ENCODE data around the gene SEMA6B.

SEMA6B gene

DNA sequence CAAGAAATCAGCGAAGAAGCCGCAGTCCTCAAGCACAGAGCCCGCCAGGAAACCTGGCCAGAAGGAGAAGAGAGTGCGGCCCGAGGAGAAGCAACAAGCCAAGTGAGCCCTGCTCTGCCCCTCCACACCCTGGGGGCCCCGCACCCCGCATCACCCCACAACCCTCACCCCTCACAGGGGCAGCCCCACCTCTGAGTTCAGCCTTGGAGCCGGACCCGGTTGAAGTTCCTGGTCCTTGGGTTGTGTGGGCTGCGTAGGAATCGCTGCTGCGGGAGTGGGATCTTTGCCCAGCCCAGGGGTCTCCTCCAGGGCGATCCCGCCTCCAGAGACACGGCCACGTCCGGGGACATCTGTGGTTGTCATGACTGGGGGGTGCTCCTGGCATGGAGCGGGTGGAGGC, 63.2 kb downstream of the SEMA6B start:
- no peaks in the 10 kb centered on the region for H3K27me3 Mint-ChIP-seq
- no peaks in the 10 kb centered on the region for H3K9me3 Mint-ChIP-seq (ENCODE audit: low read depth)
- H3K4me1 Mint-ChIP-seq (ENCODE audit: low read depth), result no peaks in the 10 kb centered on the region
- H3K27ac Mint-ChIP-seq, result no peak overlapping the region
- no peak overlapping the region for H3K4me3 Mint-ChIP-seq
- H3K36me3 Mint-ChIP-seq, result no peaks in the 10 kb centered on the region

DNA sequence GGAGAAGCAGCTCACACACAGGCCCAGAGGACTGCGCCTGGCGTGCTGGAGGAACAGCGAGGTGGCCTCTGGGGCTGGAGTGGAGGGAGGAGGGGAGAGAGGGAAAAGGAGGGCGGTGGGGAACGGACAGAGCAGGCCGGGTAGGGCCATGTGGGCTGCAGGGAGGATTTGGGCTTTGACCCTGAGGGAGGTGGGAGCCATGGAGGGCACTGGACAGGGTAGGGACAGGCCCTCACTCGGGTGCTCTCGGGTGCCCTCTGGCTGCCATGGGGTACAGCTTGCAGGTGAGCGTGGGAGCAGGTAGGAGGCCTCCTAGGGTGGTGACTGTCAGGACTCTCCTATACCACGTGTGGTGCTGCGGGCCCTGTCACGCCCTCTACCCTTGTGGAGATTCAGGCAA, 64.0 kb downstream of the SEMA6B start:
- Mint-ChIP-seq H3K9me3 (ENCODE audit: low read depth) (no peaks in the 10 kb centered on the region), H3K27ac (no peak overlapping the region), H3K4me1 (ENCODE audit: low read depth) (no peaks in the 10 kb centered on the region), H3K27me3 (no peaks in the 10 kb centered on the region), H3K4me3 (no peak overlapping the region), H3K36me3 (no peaks in the 10 kb centered on the region)

DNA sequence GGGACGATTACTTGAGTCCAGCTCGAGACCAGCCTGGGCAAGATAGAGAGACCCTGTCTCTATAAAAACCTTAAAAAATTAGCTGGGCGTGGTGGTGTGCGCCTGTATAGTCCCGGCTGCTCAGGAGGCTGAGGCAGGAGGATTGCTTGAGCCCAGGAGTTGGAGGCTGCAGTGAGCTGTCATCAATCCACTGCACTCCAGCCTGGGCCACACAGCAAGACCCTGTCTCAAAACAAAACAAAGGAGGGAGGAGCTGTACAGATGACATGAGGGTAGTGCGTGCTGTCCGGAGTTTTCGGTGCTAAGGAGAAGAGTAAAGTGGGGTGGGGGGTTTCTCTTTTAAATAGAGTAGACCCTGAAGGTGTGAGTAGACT, 64.8 kb downstream of the SEMA6B start:
- Mint-ChIP-seq H3K36me3 (no peaks in the 10 kb centered on the region), H3K27ac (no peak overlapping the region)

DNA sequence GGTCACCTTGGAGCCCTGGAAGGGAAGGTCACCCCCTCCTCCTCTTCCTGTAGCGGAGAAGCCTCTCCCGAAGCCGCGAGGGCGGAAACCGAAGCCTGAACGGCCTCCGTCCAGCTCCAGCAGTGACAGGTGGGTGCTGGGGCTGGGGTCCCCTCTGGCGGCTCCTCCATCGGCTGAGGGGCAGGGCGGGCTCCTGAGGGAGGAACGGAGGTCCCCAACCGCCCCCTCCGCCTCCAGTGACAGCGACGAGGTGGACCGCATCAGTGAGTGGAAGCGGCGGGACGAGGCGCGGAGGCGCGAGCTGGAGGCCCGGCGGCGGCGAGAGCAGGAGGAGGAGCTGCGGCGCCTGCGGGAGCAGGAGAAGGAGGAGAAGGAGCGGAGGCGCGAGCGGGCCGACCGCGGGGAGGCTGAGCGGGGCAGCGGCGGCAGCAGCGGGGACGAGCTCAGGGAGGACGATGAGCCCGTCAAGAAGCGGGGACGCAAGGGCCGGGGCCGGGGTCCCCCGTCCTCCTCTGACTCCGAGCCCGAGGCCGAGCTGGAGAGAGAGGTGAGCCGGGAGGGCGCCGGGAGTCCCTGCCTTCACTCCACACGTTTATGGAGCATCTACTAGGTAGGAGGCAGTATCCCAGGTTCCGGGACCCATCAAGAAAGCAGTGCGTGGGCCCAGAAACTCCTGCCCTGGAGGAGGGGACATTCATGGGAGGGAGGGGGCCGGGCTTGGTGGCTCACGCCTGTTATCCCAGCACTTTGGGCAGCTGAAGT, 65.4 kb downstream of the SEMA6B start:
- Mint-ChIP-seq H3K9me3 (ENCODE audit: low read depth) (no peaks in the 10 kb centered on the region), H3K27ac (no peak overlapping the region), H3K4me1 (ENCODE audit: low read depth) (no peaks in the 10 kb centered on the region), H3K4me3 (no peak overlapping the region), H3K36me3 (no peaks in the 10 kb centered on the region), H3K27me3 (no peaks in the 10 kb centered on the region)

More for the DNA sequence above, 64.8 kb downstream of the SEMA6B start:
- Mint-ChIP-seq H3K9me3 (ENCODE audit: low read depth) (no peaks in the 10 kb centered on the region), H3K27me3 (no peaks in the 10 kb centered on the region), H3K4me1 (ENCODE audit: low read depth) (no peaks in the 10 kb centered on the region), H3K4me3 (no peak overlapping the region)

- Mint-ChIP-seq H3K36me3 (no peaks in the 10 kb centered on the region), H3K4me1 (ENCODE audit: low read depth) (no peaks in the 10 kb centered on the region), H3K4me3 (no peak overlapping the region), H3K27ac (no peak overlapping the region), H3K9me3 (ENCODE audit: low read depth) (no peaks in the 10 kb centered on the region), H3K27me3 (no peaks in the 10 kb centered on the region)
These were observed 66.2 kb downstream of the SEMA6B start for GRCh38 chr19:4493104-4493928.
